EH (cell line): ENCODE data around the gene ACOXL.

Experiments
- DNase-seq: peaks from one replicate; pipeline ENCODE4 v3.0.0-alpha.2; 2015; ENCODE audit warnings: low read depth

The ACOXL gene

GRCh38 chr2:110755491-110756078 is 23.2 kb downstream of the ACOXL start:
- DNase-seq, result peak; percentile 9

- no peak for DNase-seq
Observed at GRCh38 chr2:110759411-110759810, 27.0 kb downstream of the ACOXL start.

GRCh38 chr2:110764931-110765330 is 32.6 kb downstream of the ACOXL start:
- no peak for DNase-seq

- no peak for DNase-seq
Observed at GRCh38 chr2:110766291-110766690, 33.9 kb downstream of the ACOXL start.

- DNase-seq, result no peak
Observed at GRCh38 chr2:110768591-110768990, 36.2 kb downstream of the ACOXL start.

GRCh38 chr2:110770404-110770958 is 38.1 kb downstream of the ACOXL start:
- no peak for DNase-seq

- peak; percentile 61 for DNase-seq
Observed at GRCh38 chr2:110770959-110771431, 38.6 kb downstream of the ACOXL start.

GRCh38 chr2:110771547-110772382 is 39.4 kb downstream of the ACOXL start:
- no peak for DNase-seq

GRCh38 chr2:110772383-110772755 is 40.0 kb downstream of the ACOXL start:
- DNase-seq, result no peak

- DNase-seq, result no peak
Observed at GRCh38 chr2:110773401-110773921, 41.1 kb downstream of the ACOXL start.

- DNase-seq, result no peak
Observed at GRCh38 chr2:110774701-110775100, 42.3 kb downstream of the ACOXL start.

- DNase-seq, result no peak
Observed at GRCh38 chr2:110777531-110778311, 45.3 kb downstream of the ACOXL start.

GRCh38 chr2:110780461-110780860 is 48.1 kb downstream of the ACOXL start:
- no peak for DNase-seq

GRCh38 chr2:110783196-110783873 is 51.0 kb downstream of the ACOXL start:
- DNase-seq, result no peak

- DNase-seq, result no peak
Observed at GRCh38 chr2:110784047-110784631, 51.8 kb downstream of the ACOXL start.

GRCh38 chr2:110785439-110785838 is 53.1 kb downstream of the ACOXL start:
- no peak for DNase-seq

- DNase-seq, result no peak
Observed at GRCh38 chr2:110788976-110789375, 56.6 kb downstream of the ACOXL start.

- DNase-seq, result no peak
Observed at GRCh38 chr2:110789706-110790105, 57.3 kb downstream of the ACOXL start.

- no peak for DNase-seq
Observed at GRCh38 chr2:110790907-110791306, 58.5 kb downstream of the ACOXL start.

- no peak for DNase-seq
Observed at GRCh38 chr2:110791435-110791834, 59.1 kb downstream of the ACOXL start.

GRCh38 chr2:110793034-110793433 is 60.7 kb downstream of the ACOXL start:
- DNase-seq, result no peak
